ENCODE data around the gene ACER3.

DNA sequence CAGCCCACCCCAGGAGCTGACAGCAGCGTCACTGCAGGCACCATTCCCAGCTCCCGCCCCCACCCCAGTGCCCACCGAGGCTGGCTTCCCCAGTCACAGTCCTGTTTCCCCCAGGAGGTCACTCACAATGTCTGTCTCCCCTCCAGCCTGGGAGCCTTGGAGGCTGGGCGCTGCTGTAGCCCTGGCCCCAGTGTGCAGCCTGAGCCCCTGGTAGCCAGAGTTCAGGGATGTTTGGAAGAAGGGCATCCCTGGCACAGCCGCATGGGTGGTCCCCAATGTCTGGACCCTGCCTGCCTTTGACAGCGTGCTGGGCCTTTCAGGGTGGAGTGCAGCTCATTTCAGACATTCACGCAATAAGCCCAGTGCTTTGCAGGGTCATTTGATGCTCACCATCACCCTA, 210.4 kb downstream of the ACER3 start:
- TF ChIP-seq, protein P1, sequence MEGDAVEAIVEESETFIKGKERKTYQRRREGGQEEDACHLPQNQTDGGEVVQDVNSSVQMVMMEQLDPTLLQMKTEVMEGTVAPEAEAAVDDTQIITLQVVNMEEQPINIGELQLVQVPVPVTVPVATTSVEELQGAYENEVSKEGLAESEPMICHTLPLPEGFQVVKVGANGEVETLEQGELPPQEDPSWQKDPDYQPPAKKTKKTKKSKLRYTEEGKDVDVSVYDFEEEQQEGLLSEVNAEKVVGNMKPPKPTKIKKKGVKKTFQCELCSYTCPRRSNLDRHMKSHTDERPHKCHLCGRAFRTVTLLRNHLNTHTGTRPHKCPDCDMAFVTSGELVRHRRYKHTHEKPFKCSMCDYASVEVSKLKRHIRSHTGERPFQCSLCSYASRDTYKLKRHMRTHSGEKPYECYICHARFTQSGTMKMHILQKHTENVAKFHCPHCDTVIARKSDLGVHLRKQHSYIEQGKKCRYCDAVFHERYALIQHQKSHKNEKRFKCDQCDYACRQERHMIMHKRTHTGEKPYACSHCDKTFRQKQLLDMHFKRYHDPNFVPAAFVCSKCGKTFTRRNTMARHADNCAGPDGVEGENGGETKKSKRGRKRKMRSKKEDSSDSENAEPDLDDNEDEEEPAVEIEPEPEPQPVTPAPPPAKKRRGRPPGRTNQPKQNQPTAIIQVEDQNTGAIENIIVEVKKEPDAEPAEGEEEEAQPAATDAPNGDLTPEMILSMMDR (IDR thresholded peaks at IDR 0.05): no peak
- TF ChIP-seq POLR2A (IDR thresholded peaks at IDR 0.05): no peak
- TF ChIP-seq EP300 (IDR thresholded peaks at IDR 0.05): no peak

All from upper lobe of left lung (tissue), 4 donors.